Lung (tissue), 12 donors: Measurements from ENCODE around the gene PPIP5K2. TPM values are rescaled to one million over a fixed set of nuclear protein-coding genes. Genes with fewer than 3 reads are reported as not detected.

Experiments
- ATAC-seq: fragments of 200-7000 bp; cut with Tn5 transposase; one replicate; pipeline ENCODE4 v1.9.1; 2020; ENCODE audit warnings: moderate number of reproducible peaks; ENCODE audit not compliant: insufficient read depth, low FRiP score
- DNase-seq, 3 donors: peaks; one replicate each; pipeline ENCODE4 v3.0.0-alpha.2; 2013 to 2017
- H3K27ac ChIP-seq, 2 donors: one replicate each; pipeline ENCODE4 v1.5.1; 2013; ENCODE audit warnings: mild to moderate bottlenecking in 2 of 2, moderate library complexity in 2 of 2, control low read depth in 1 of 2, inconsistent platforms in 1 of 2, low read depth in 1 of 2, low read length in 1 of 2
- H3K27me3 ChIP-seq, 3 donors: one replicate each; pipeline ENCODE4 v1.5.1; 2013; ENCODE audit warnings: low read length in 2 of 3; ENCODE audit not compliant: control insufficient read depth in 3 of 3, insufficient read depth in 3 of 3
- H3K36me3 ChIP-seq, 4 donors: one replicate each; pipeline ENCODE4 v1.5.1; 2013; ENCODE audit warnings: low read length in 4 of 4, mild to moderate bottlenecking in 1 of 4, moderate library complexity in 1 of 4; ENCODE audit not compliant: control insufficient read depth in 4 of 4, insufficient read depth in 4 of 4
- H3K4me1 ChIP-seq, 5 donors: one replicate each; pipeline ENCODE4 v1.5.1; 2013; ENCODE audit warnings: low read length in 5 of 5, mild to moderate bottlenecking in 2 of 5, moderate library complexity in 1 of 5; ENCODE audit not compliant: control insufficient read depth in 5 of 5, insufficient read depth in 5 of 5
- H3K4me3 ChIP-seq: one replicate; pipeline ENCODE4 v1.5.1; 2013; ENCODE audit warnings: mild to moderate bottlenecking, control low read depth, moderate library complexity
- H3K9ac ChIP-seq, 2 donors: one replicate each; pipeline ENCODE4 v1.5.1; 2013; ENCODE audit warnings: low read length in 2 of 2, control low read depth in 1 of 2; ENCODE audit not compliant: insufficient read depth in 1 of 2
- H3K9me3 ChIP-seq, 4 donors: one replicate each; pipeline ENCODE4 v1.5.1; 2013; ENCODE audit warnings: low read length in 3 of 4, mild to moderate bottlenecking in 1 of 4, moderate library complexity in 1 of 4; ENCODE audit not compliant: control insufficient read depth in 4 of 4, insufficient read depth in 3 of 4
- CTCF ChIP-seq: IDR thresholded peaks from 2 replicates; pipeline ENCODE4 v1.5.1; 2012; ENCODE audit warnings: mild to moderate bottlenecking; ENCODE audit errors: control extremely low read depth, extremely low read depth
- WGBS, 2 donors: extraction: QIAGEN DNeasy Blood & Tissue Kit; methylation state at CpG; one replicate each; pipeline ENCODE4 v1.1.7; 2013; 5-methylcytosine and 5-hydroxymethylcytosine counted together
- polyA plus RNA-seq, 2 donors: library from polyadenylated mRNA; stranded (reverse); fragments of 200-250 nt; gene quantifications; one replicate each; pipeline ENCODE4 v1.2.1, GENCODE V29; 2013
- total RNA-seq, 2 donors: library from RNA; depleted of rRNA in 1 of 2; stranded (reverse); fragments of >200 nt in 1 of 2; gene quantifications; one replicate each; pipeline ENCODE4 v1.2.1, GENCODE V29; 2014 to 2021
- donor health status: control.
- donor health status: control.
- donor health status: Bipolar disorder and iron deficiency.
- donor health status: healthy.
- donor health status: DM: yes; HTN: yes; CAD: no.

The PPIP5K2 gene
- total and polyA plus RNA-seq, 4 donors = 15.4 to 109 (median 33.5) TPM

GRCh38 chr5:103092676-103093075 is 27.4 kb upstream of the PPIP5K2 start:
- no peak overlapping the region for H3K9ac ChIP-seq
- no peaks in the 10 kb centered on the region for H3K27me3 ChIP-seq
- H3K4me1 ChIP-seq = peaks cover 0 to 7% (median 0%) of the 10 kb centered on the region in 5 donors
- no peak for TF ChIP-seq CTCF
- ATAC-seq (no peak), DNase-seq (no peak)
- no peak overlapping the region for H3K4me3 ChIP-seq
- H3K36me3 ChIP-seq = peaks cover 2 to 7% (median 5%) of the 10 kb centered on the region in 4 donors
- WGBS, 2 donors = 80 to 89% methylated on average over 3 of the region's 3 CpGs
- H3K27ac ChIP-seq = no peak overlapping the region
- no peaks in the 10 kb centered on the region for H3K9me3 ChIP-seq

DNA sequence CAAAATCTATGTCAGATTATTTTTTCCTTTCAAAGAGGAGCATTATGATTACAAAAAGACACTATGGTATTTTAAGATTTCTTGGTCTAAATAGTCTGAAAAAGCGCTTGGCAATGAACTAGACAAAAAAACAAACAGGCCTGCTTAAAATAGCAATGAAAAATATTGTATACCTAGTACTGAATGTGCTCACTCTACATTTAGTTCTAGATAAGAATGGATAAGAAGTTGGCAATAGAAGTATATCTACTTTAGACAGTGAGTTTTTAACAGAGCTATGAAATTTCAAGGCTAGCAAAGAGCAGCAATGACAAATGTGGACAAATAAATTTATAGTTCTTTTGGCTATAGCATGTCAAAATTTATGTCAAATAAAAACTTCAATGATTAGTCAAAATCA is 26.4 kb upstream of the PPIP5K2 start:
- no peak overlapping the region for H3K4me3 ChIP-seq
- no peak for TF ChIP-seq CTCF
- H3K9ac ChIP-seq = no peak overlapping the region
- H3K36me3 ChIP-seq = peaks cover 2 to 5% (median 4%) of the 10 kb centered on the region in 4 donors
- WGBS, 2 donors = 91 to 98% methylated on average over 1 of the region's 1 CpG
- no peaks in the 10 kb centered on the region for H3K27me3 ChIP-seq
- H3K9me3 ChIP-seq = no peaks in the 10 kb centered on the region
- ATAC-seq (no peak), DNase-seq (no peak)
- no peak overlapping the region for H3K27ac ChIP-seq
- H3K4me1 ChIP-seq = peaks cover 0 to 7% (median 0%) of the 10 kb centered on the region in 5 donors

DNA sequence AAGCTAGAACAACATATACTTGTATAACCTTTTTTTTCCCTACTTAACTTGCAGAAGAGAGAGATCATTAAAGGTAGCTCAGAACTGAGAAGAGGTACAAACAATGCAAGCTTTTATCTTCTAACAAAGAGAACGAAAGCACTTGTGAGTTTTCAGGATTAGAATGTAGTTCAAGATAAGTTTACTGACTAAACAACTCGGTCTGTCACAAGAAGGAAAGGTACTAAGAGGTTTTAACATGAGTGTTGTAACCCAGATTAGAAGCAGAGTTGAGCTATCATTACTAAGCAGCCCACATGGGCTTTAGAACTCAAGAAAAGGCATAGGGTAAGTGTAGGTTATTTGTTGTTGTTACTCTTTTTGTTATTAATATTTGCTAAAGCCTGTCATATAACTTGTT is 25.4 kb upstream of the PPIP5K2 start:
- H3K27me3 ChIP-seq = no peaks in the 10 kb centered on the region
- H3K4me3 ChIP-seq = no peak overlapping the region
- TF ChIP-seq CTCF = no peak
- peaks cover 2 to 5% (median 4%) of the 10 kb centered on the region in 4 donors for H3K36me3 ChIP-seq
- no peaks in the 10 kb centered on the region for H3K9me3 ChIP-seq
- 65 to 91% methylated on average over 2 of the region's 2 CpGs for WGBS, 2 donors
- no peak overlapping the region for H3K9ac ChIP-seq
- no peak for ATAC-seq
- DNase-seq = no peak
- H3K27ac ChIP-seq = peak overlapping the region in 1 of 2 donors; percentile 72
- H3K4me1 ChIP-seq = peaks cover 0 to 7% (median 0%) of the 10 kb centered on the region in 5 donors

DNA sequence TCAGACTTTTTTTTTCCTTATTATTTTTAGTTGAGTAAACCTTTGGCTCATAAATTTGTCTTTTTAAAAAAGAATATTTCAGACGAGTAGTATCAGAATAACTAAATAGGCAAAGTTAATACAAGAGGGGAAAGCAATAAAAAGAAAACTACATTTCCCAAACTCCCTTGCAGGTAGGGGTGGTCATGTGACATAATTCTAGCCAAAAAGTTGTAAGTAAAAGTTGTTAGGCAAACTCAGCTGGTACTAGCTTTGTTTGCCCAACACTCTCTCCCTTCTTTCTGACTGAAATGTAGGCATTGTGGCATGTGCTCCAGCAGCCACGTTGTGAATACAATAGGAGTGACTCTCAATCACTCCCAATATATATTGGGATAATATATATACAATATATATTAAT is 21.1 kb upstream of the PPIP5K2 start:
- Histone ChIP-seq H3K27ac (no peak overlapping the region), H3K4me3 (no peak overlapping the region), H3K27me3 (no peaks in the 10 kb centered on the region), H3K9ac (no peak overlapping the region), H3K36me3 (peaks cover 7 to 11% (median 9%) of the 10 kb centered on the region in 4 donors), H3K9me3 (no peaks in the 10 kb centered on the region), H3K4me1 (peaks cover 0 to 2% (median 0%) of the 10 kb centered on the region in 5 donors)
- no peak for ATAC-seq
- no peak for TF ChIP-seq CTCF
- no peak for DNase-seq
- 74 to 85% methylated on average over 2 of the region's 2 CpGs for WGBS, 2 donors
